BLaER1 (cell line): ENCODE data around the gene WSB2.

Source experiments
- H3K27ac ChIP-seq: shearing (Covaris generic); formaldehyde crosslinking; 2 replicates; pipeline ENCODE4 v1.8.1; 2022
- H3K27me3 ChIP-seq: shearing (Covaris generic); formaldehyde crosslinking; 2 replicates; pipeline ENCODE4 v1.8.1; 2022
- H3K36me3 ChIP-seq: shearing (Covaris generic); formaldehyde crosslinking; 2 replicates; pipeline ENCODE4 v1.8.1; 2022
- H3K4me1 ChIP-seq: shearing (Covaris generic); formaldehyde crosslinking; 2 replicates; pipeline ENCODE4 v1.8.1; 2022
- H3K4me2 ChIP-seq: shearing (Covaris generic); formaldehyde crosslinking; 2 replicates; pipeline ENCODE4 v1.8.1; 2022
- H3K4me3 ChIP-seq: shearing (Covaris generic); formaldehyde crosslinking; 2 replicates; pipeline ENCODE4 v1.8.1; 2022
- H3K9ac ChIP-seq: shearing (Covaris generic); formaldehyde crosslinking; 2 replicates; pipeline ENCODE4 v1.8.1; 2022
- H3K9me3 ChIP-seq: shearing (Covaris generic); formaldehyde crosslinking; 2 replicates; pipeline ENCODE4 v1.8.1; 2022
- H4K20me1 ChIP-seq: shearing (Covaris generic); formaldehyde crosslinking; 2 replicates; pipeline ENCODE4 v1.8.1; 2022
- Cebpa-rat ChIP-seq: shearing (Covaris generic); IDR thresholded peaks from 2 replicates; pipeline ENCODE4 v1.8.1; 2022

The WSB2 gene

GRCh38 chr12:118061011-118061872, at the start of gene WSB2:
Gene WSB2 (minus strand): TSS chr12:118061179. CDS start chr12:118061048, 131 bp downstream.
- Histone ChIP-seq H3K27ac (peak within 1 kb of the TSS; percentile 85), H3K4me1 (peaks cover 57% of the 10 kb centered on the region)

GRCh38 chr12:118109088-118109487, 48.1 kb upstream of the WSB2 start:
- Histone ChIP-seq H3K9me3 (no peaks in the 10 kb centered on the region), H3K4me1 (peaks cover 27% of the 10 kb centered on the region), H3K4me2 (no peak overlapping the region), H3K27ac (no peak overlapping the region), H3K36me3 (no peaks in the 10 kb centered on the region), H3K4me3 (no peak overlapping the region), H3K9ac (no peak overlapping the region), H3K27me3 (no peaks in the 10 kb centered on the region), H4K20me1 (no peaks in the 10 kb centered on the region)
- no peak for TF ChIP-seq Cebpa-rat

More at GRCh38 chr12:118061011-118061872, at the start of gene WSB2:
- H3K4me3 ChIP-seq, result peak within 1 kb of the TSS; percentile 80
- peak within 1 kb of the TSS; percentile 98 for H3K4me2 ChIP-seq
- no peaks in the 10 kb centered on the region for H3K9me3 ChIP-seq
- H3K36me3 ChIP-seq, result no peaks in the 10 kb centered on the region
- no peaks in the 10 kb centered on the region for H4K20me1 ChIP-seq
- peaks cover 15% of the 10 kb centered on the region for H3K27me3 ChIP-seq
- no peak for TF ChIP-seq Cebpa-rat
- H3K9ac ChIP-seq, result peak within 1 kb of the TSS; percentile 84

GRCh38 chr12:118107694-118108093, 46.7 kb upstream of the WSB2 start:
- Histone ChIP-seq H3K9ac (no peak overlapping the region), H3K27me3 (no peaks in the 10 kb centered on the region), H4K20me1 (no peaks in the 10 kb centered on the region), H3K27ac (no peak overlapping the region), H3K4me1 (peaks cover 32% of the 10 kb centered on the region), H3K4me2 (no peak overlapping the region), H3K9me3 (no peaks in the 10 kb centered on the region), H3K36me3 (no peaks in the 10 kb centered on the region), H3K4me3 (no peak overlapping the region)
- no peak for TF ChIP-seq Cebpa-rat

- Histone ChIP-seq H3K4me1 (peaks cover 39% of the 10 kb centered on the region), H3K27me3 (no peaks in the 10 kb centered on the region), H3K9me3 (no peaks in the 10 kb centered on the region), H3K4me3 (no peak overlapping the region), H3K36me3 (no peaks in the 10 kb centered on the region), H3K9ac (no peak overlapping the region), H3K27ac (no peak overlapping the region), H3K4me2 (no peak overlapping the region), H4K20me1 (no peaks in the 10 kb centered on the region)
- no peak for TF ChIP-seq Cebpa-rat
Measured at GRCh38 chr12:118107011-118107410, 46.0 kb upstream of the WSB2 start.

- Histone ChIP-seq H3K4me2 (peak within 1 kb of the TSS; percentile 85), H4K20me1 (no peaks in the 10 kb centered on the region), H3K9me3 (no peaks in the 10 kb centered on the region), H3K4me1 (peaks cover 45% of the 10 kb centered on the region), H3K4me3 (peak within 1 kb of the TSS; percentile 89), H3K27ac (peak within 1 kb of the TSS; percentile 87), H3K27me3 (no peaks in the 10 kb centered on the region), H3K36me3 (no peaks in the 10 kb centered on the region), H3K9ac (peak within 1 kb of the TSS; percentile 84)
- TF ChIP-seq Cebpa-rat, result no peak
Measured at GRCh38 chr12:118103601-118104382, 42.8 kb upstream of the WSB2 start, which contains the start of gene VSIG10. Gene VSIG10 (minus strand): TSS chr12:118104011. CDS start chr12:118103671, 340 bp downstream.

GRCh38 chr12:118103201-118103600, 42.2 kb upstream of the WSB2 start:
- Histone ChIP-seq H3K9ac (peak overlapping the region; percentile 84), H3K4me2 (peak overlapping the region; percentile 85), H3K4me3 (peak overlapping the region; percentile 89), H3K27ac (peak overlapping the region; percentile 87), H3K27me3 (no peaks in the 10 kb centered on the region), H3K9me3 (no peaks in the 10 kb centered on the region), H4K20me1 (no peaks in the 10 kb centered on the region), H3K4me1 (peaks cover 41% of the 10 kb centered on the region), H3K36me3 (no peaks in the 10 kb centered on the region)
- TF ChIP-seq Cebpa-rat, result no peak

GRCh38 chr12:118102609-118103008, 41.6 kb upstream of the WSB2 start:
- Histone ChIP-seq H3K27me3 (no peaks in the 10 kb centered on the region), H3K9ac (peak overlapping the region; percentile 84), H4K20me1 (no peaks in the 10 kb centered on the region), H3K27ac (peak overlapping the region; percentile 87; the same call in 1 of the 2 replicates), H3K36me3 (no peaks in the 10 kb centered on the region), H3K4me3 (peak overlapping the region; percentile 89), H3K4me1 (peaks cover 35% of the 10 kb centered on the region), H3K4me2 (peak overlapping the region; percentile 85), H3K9me3 (no peaks in the 10 kb centered on the region)
- TF ChIP-seq Cebpa-rat, result no peak

GRCh38 chr12:118102070-118102469, 41.1 kb upstream of the WSB2 start:
- Histone ChIP-seq H3K4me1 (peaks cover 35% of the 10 kb centered on the region), H3K4me3 (peak overlapping the region; percentile 89), H4K20me1 (no peaks in the 10 kb centered on the region), H3K4me2 (peak overlapping the region; percentile 85), H3K36me3 (peaks cover 2% of the 10 kb centered on the region; the same call in 1 of the 2 replicates), H3K27me3 (no peaks in the 10 kb centered on the region), H3K9ac (no peak overlapping the region), H3K27ac (no peak overlapping the region), H3K9me3 (no peaks in the 10 kb centered on the region)
- TF ChIP-seq Cebpa-rat, result no peak

GRCh38 chr12:118101051-118101450, 40.1 kb upstream of the WSB2 start:
- H3K27me3 ChIP-seq, result no peaks in the 10 kb centered on the region
- no peaks in the 10 kb centered on the region for H3K9me3 ChIP-seq
- no peak overlapping the region for H3K9ac ChIP-seq
- no peak for TF ChIP-seq Cebpa-rat
- H3K4me1 ChIP-seq, result peaks cover 35% of the 10 kb centered on the region
- no peak overlapping the region for H3K4me2 ChIP-seq
- H3K27ac ChIP-seq, result no peak overlapping the region
- peaks cover 8% of the 10 kb centered on the region for H3K36me3 ChIP-seq
- no peaks in the 10 kb centered on the region for H4K20me1 ChIP-seq
- no peak overlapping the region for H3K4me3 ChIP-seq
